ENCODE measurements around the gene PRDM16. TPM values are rescaled to one million over a fixed set of nuclear protein-coding genes. Genes with fewer than 3 reads are reported as not detected.

The PRDM16 gene
- total and polyA plus RNA-seq, 2 of the 4 experiments (the other 2 are of a cell fraction): 0.02 TPM; not detected in 1

GRCh38 chr1:3323796-3324703 is 255.0 kb downstream of the PRDM16 start (continued):
- TF ChIP-seq BHLHE40 (IDR thresholded peaks at IDR 0.05; ENCODE audit: low read depth, low read length): no peak

GRCh38 chr1:3324704-3325535 is 255.9 kb downstream of the PRDM16 start:
- Histone ChIP-seq H2BK120ac (ENCODE audit: low read depth, low read length) (no peak overlapping the region), H2AFZ (replicated peaks; ENCODE audit: low read length, poor library complexity) (no peak overlapping the region), H4K20me1 (ENCODE audit: insufficient read depth, low read length) (no peaks in the 10 kb centered on the region), H3K23ac (ENCODE audit: low read depth, low read length) (no peak overlapping the region), H2BK20ac (ENCODE audit: low read depth, low read length) (no peak overlapping the region), H3K56ac (ENCODE audit: extremely low read depth, insufficient read depth, low read length) (no peak overlapping the region), H3K79me1 (ENCODE audit: low read depth in 1 of 2, low read length in 2 of 2) (no peaks in the 10 kb centered on the region), H3K9ac (ENCODE audit: low read depth, low read length) (no peak overlapping the region), H3K9me1 (ENCODE audit: insufficient read depth, low read length) (no peaks in the 10 kb centered on the region), H4K8ac (ENCODE audit: low read depth in 2 of 2, low read length in 2 of 2) (no peak overlapping the region), H3K4me1 (ENCODE audit: control insufficient read depth, insufficient read depth, low read length) (no peaks in the 10 kb centered on the region), H2AK9ac (replicated peaks; ENCODE audit: low read depth, low read length, poor library complexity) (no peak overlapping the region), H4K91ac (ENCODE audit: insufficient read depth, low read depth, low read length) (no peak overlapping the region), H2BK5ac (ENCODE audit: low read depth, low read length, poor library complexity, severe bottlenecking) (no peak overlapping the region), H2AK5ac (ENCODE audit: low read depth, low read length) (no peak overlapping the region), H3K18ac (ENCODE audit: low read depth, low read length) (no peak overlapping the region), H3K4me2 (ENCODE audit: low read depth, low read length) (no peak overlapping the region), H3K4me3 (ENCODE audit: insufficient read depth, low read depth, low read length) (no peak overlapping the region), H3K14ac (replicated peaks; ENCODE audit: low read depth, low read length) (no peak overlapping the region), H3K36me3 (ENCODE audit: control insufficient read depth, insufficient read depth, low read length) (no peaks in the 10 kb centered on the region), H3K27ac (ENCODE audit: insufficient read depth, low read length) (no peak overlapping the region), H4K5ac (ENCODE audit: low read depth, low read length) (no peak overlapping the region), H2BK15ac (ENCODE audit: low read depth, low read length) (no peak overlapping the region), H3K9me3 (ENCODE audit: control insufficient read depth, insufficient read depth, low read length) (peaks cover 4% of the 10 kb centered on the region; the same call in 1 of the 2 replicates), H3K4ac (ENCODE audit: low read depth, low read length) (no peak overlapping the region), H3K27me3 (ENCODE audit: control insufficient read depth, insufficient read depth, low read length) (peaks cover 2% of the 10 kb centered on the region; the same call in 1 of the 2 replicates)
- BruUV-seq (replicated peaks): no TSS peak
- WGBS, 2 experiments (ENCODE audit: extremely low coverage in 2 of 2, insufficient read length in 1 of 2): 87% methylated on average over 12 of the region's 22 CpGs; no CpG with 5 or more reads in 1 of the 2 experiments
- dilution Hi-C loops (cut with HindIII; ENCODE audit: low sequenced_read_pairs, unreplicated experiment): no loop called here
- in situ Hi-C loops (cut with MboI; ENCODE audit: low sequenced_read_pairs): loop anchor here (25.0 kb wide), 1 partner anchor 913 kb away; the partner anchor contains the start of gene PEX10
- intact Hi-C loops (cut with micrococcal nuclease): no loop called here
- ChIA-PET POLR2A (ENCODE audit: unreplicated experiment) (no interaction called here), CTCF (no interaction called here)
- DNase-seq: no peak
- ATAC-seq (ENCODE audit: low read depth): no peak
- TF ChIP-seq CHD1 (IDR thresholded peaks at IDR 0.05; ENCODE audit: low read depth, low read length) (no peak), RFX5 (IDR thresholded peaks at IDR 0.05; ENCODE audit: low read depth, low read length) (no peak), SMC3 (IDR thresholded peaks at IDR 0.05; ENCODE audit: low read depth, low read length) (no peak), POLR2A (IDR thresholded peaks at IDR 0.05; ENCODE audit: low read depth, low read length) (no peak), CTCF (conservative IDR thresholded peaks at IDR 0.05; ENCODE audit: low read depth, low read length) (no peak), RAD21 (IDR thresholded peaks at IDR 0.05; ENCODE audit: low read length) (no peak), RCOR1 (IDR thresholded peaks at IDR 0.05; ENCODE audit: insufficient replicate concordance, low read length) (no peak), USF2 (IDR thresholded peaks at IDR 0.05; ENCODE audit: low read depth, low read length) (no peak), MXI1 (IDR thresholded peaks at IDR 0.05; ENCODE audit: borderline replicate concordance, low read depth, low read length) (no peak), CEBPB (IDR thresholded peaks at IDR 0.05; ENCODE audit: low read depth, low read length) (no peak), NFE2L2 (IDR thresholded peaks at IDR 0.05; ENCODE audit: low read depth, low read length) (no peak), FOS (IDR thresholded peaks at IDR 0.05; ENCODE audit: low read depth, low read length) (no peak)
